Measurements from ENCODE around the gene ARPC5.
"Not testable (repeated sequence)": the region's sequence is repeated elsewhere in the genome, so short reads cannot be mapped to it uniquely, and the experiment has no call there.

ARPC5 gene

DNA sequence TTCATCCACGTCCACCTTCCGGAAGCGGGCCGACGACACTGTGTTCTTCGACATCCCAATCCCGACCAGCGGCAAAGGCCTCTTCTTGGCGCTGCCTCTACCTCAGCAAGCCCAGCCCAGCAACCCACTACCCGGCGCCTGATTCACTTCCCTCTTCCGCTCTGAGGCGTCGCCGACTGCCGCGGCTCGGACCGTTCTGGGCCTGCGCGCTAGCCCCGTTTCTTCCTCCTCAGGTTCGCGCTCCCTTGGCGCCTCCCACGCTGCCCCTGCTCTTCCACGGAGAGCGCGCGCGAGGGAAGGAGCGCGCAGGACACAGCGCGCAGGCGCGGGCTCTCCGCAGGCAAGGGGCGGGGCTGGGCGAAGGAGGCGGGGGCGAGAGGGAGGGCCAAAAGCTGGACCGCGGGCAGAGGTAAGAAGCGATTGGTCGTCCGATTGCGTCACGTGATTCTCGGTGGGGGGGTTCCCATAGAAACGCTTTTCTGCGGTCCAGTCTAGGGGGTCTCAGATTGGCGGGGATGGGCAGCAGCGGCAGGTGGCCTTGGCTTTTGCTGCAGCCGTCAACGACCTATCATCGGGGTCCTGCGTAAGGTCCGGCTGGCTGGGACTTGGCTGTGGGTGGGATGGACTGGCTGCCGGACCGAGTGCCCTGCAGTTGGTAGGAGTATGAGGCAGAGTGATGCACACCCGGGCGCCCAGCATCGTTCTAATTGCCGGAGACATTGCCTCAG lies at the start of gene ARPC5:
Gene ARPC5, minus strand, starts transcription at position 178 of the 728 bp plus-strand sequence. Its CDS starts 124 bp downstream, at position 54.
- peak within 1 kb of the TSS; percentile 98 for H3K4me3 ChIP-seq (ENCODE audit: low read depth, low read length)
- no peak for TF ChIP-seq CTCF (IDR thresholded peaks at IDR 0.05; ENCODE audit: borderline replicate concordance, insufficient read depth, low read depth, low read length)

- TF ChIP-seq CTCF (IDR thresholded peaks at IDR 0.05; ENCODE audit: borderline replicate concordance, insufficient read depth, low read depth, low read length), result peak; percentile 43; the same call in 1 of the 2 replicates
- H3K4me3 ChIP-seq (ENCODE audit: low read depth, low read length), result no peak overlapping the region
These were observed 49.6 kb upstream of the ARPC5 start for GRCh38 chr1:183685112-183685713.

DNA sequence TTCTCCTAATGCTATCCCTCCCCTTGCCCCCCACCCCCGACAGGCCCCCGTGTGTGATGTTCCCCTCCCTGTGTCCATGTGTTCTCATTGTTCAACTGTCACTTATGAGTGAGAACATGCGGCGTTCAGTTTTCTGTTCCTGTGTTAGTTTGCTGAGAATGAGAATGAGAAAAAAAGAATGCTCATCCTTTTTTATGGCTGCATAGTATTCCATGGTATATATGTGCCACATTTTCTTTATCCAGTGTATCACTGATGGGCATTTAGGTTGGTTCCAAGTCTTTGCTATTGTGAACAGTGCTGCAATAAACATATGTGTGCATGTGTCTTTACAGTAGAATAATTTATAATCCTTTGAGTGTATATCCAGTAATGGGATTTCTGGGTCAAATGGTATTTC lies 43.8 kb upstream of the ARPC5 start:
- H3K4me3 ChIP-seq (ENCODE audit: low read depth, low read length), result not testable (repeated sequence)

GRCh38 chr1:183678819-183679218 lies 43.2 kb upstream of the ARPC5 start:
- no peak for TF ChIP-seq CTCF (IDR thresholded peaks at IDR 0.05; ENCODE audit: borderline replicate concordance, insufficient read depth, low read depth, low read length)
- H3K4me3 ChIP-seq (ENCODE audit: low read depth, low read length), result no peak overlapping the region

DNA sequence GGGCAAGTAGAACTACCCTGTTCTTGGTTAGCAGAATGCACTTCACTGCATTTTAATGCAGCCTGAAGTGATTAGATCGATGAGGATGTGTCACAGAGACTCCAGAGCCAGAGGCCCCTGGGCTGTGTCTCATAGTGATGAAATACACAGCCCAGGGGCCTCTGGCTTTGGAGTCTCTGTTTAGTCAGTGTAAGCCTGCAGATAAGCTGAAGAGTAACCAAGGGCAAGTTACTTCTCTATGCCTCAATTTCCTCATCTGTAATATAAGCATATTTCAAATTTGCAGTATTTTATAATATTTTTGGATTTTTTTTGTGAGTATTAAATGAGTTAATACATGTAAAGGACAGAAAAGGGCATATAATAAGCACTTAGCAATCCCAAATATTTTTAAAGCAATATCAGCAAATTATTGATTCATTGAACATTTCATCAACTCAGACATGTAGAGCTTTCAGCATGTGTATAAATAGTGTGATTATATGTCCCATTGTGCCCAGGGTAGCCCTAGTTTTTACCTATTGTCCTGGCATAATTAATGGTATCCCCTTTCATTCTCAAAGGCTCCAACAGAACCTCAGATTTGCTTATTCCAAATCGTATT lies 41.1 kb upstream of the ARPC5 start:
- no peak for TF ChIP-seq CTCF (IDR thresholded peaks at IDR 0.05; ENCODE audit: borderline replicate concordance, insufficient read depth, low read depth, low read length)
- no peak overlapping the region for H3K4me3 ChIP-seq (ENCODE audit: low read depth, low read length)

- H3K4me3 ChIP-seq (ENCODE audit: low read depth, low read length), result no peak overlapping the region
- no peak for TF ChIP-seq CTCF (IDR thresholded peaks at IDR 0.05; ENCODE audit: borderline replicate concordance, insufficient read depth, low read depth, low read length)
These were observed 40.5 kb upstream of the ARPC5 start for GRCh38 chr1:183675883-183676585.

- no peak overlapping the region for H3K4me3 ChIP-seq (ENCODE audit: low read depth, low read length)
- no peak for TF ChIP-seq CTCF (IDR thresholded peaks at IDR 0.05; ENCODE audit: borderline replicate concordance, insufficient read depth, low read depth, low read length)
These were observed 39.8 kb upstream of the ARPC5 start for GRCh38 chr1:183675381-183675780.

Data from GM12875 (cell line).